Lower lobe of right lung (tissue), 2 donors: ENCODE data around the gene TGFBRAP1. TPM values are rescaled to one million over a fixed set of nuclear protein-coding genes. Genes with fewer than 3 reads are reported as not detected.

Experiments
- ATAC-seq, 2 donors: fragments of 200-7000 bp; cut with Tn5 transposase; one replicate each; pipeline ENCODE4 v1.9.1; 2020 to 2022; ENCODE audit warnings: mild to moderate bottlenecking in 2 of 2, moderate library complexity in 2 of 2
- DNase-seq: peaks from one replicate; pipeline ENCODE4 v3.0.0-alpha.2; 2020
- H3K27ac ChIP-seq: fragments of 200-600 bp; one replicate; pipeline ENCODE4 v1.8.0; 2022
- H3K27me3 ChIP-seq: fragments of 200-600 bp; one replicate; pipeline ENCODE4 v1.8.0; 2022; ENCODE audit warnings: low read depth
- H3K36me3 ChIP-seq: fragments of 200-600 bp; one replicate; pipeline ENCODE4 v1.8.0; 2022; ENCODE audit warnings: mild to moderate bottlenecking
- H3K4me1 ChIP-seq: fragments of 200-600 bp; one replicate; pipeline ENCODE4 v1.8.0; 2022
- H3K4me3 ChIP-seq: fragments of 200-600 bp; one replicate; pipeline ENCODE4 v1.8.0; 2022; ENCODE audit warnings: mild to moderate bottlenecking
- H3K9me3 ChIP-seq: fragments of 200-600 bp; one replicate; pipeline ENCODE4 v1.8.0; 2022
- CTCF ChIP-seq: fragments of 200-600 bp; IDR thresholded peaks from one replicate; pipeline ENCODE4 v1.8.0; 2022; ENCODE audit warnings: antibody characterized with exemption, mild to moderate bottlenecking
- intact Hi-C: fragments of 100-400 bp; cut with DNase I; formaldehyde crosslinking; loops from one replicate; pipeline ENCODE4 v1.11.0; 2022
- total RNA-seq: library from RNA; stranded (reverse); fragmentation: NEBNext Ultra II Directional; extraction: Animal tissue kit (Norgen Biotek cat#: 25700); gene quantifications from one replicate; pipeline ENCODE4 v1.2.1, GENCODE V29; 2021
- donor health status: DM: no; HTN: yes; CAD: no; lungs with severe emphysema.

The TGFBRAP1 gene
- total RNA-seq, 1 donor from 2014 or later, result 19.4 TPM

GRCh38 chr2:105362862-105363591 is 33.5 kb upstream of the TGFBRAP1 start:
- Histone ChIP-seq H3K36me3 (peaks cover 51% of the 10 kb centered on the region), H3K4me3 (no peak overlapping the region), H3K4me1 (no peaks in the 10 kb centered on the region), H3K9me3 (no peaks in the 10 kb centered on the region), H3K27ac (no peak overlapping the region), H3K27me3 (no peaks in the 10 kb centered on the region)
- DNase-seq (no peak), ATAC-seq (no peak)
- TF ChIP-seq CTCF, result no peak
- intact Hi-C loops, result no loop called here

- no peak for TF ChIP-seq CTCF
- DNase-seq (no peak), ATAC-seq (no peak)
- H3K9me3 ChIP-seq, result peaks cover 8% of the 10 kb centered on the region
- peaks cover 58% of the 10 kb centered on the region for H3K36me3 ChIP-seq
- no peaks in the 10 kb centered on the region for H3K4me1 ChIP-seq
- intact Hi-C loops, result no loop called here
- H3K27ac ChIP-seq, result no peak overlapping the region
- no peaks in the 10 kb centered on the region for H3K27me3 ChIP-seq
- no peak overlapping the region for H3K4me3 ChIP-seq
Observed at GRCh38 chr2:105361102-105361889, 31.8 kb upstream of the TGFBRAP1 start.

GRCh38 chr2:105358593-105358992 is 29.1 kb upstream of the TGFBRAP1 start:
- ATAC-seq (no peak), DNase-seq (no peak)
- peaks cover 8% of the 10 kb centered on the region for H3K9me3 ChIP-seq
- no peaks in the 10 kb centered on the region for H3K4me1 ChIP-seq
- H3K36me3 ChIP-seq, result peaks cover 66% of the 10 kb centered on the region
- no peak for TF ChIP-seq CTCF
- intact Hi-C loops, result no loop called here
- no peak overlapping the region for H3K4me3 ChIP-seq
- no peak overlapping the region for H3K27ac ChIP-seq
- H3K27me3 ChIP-seq, result no peaks in the 10 kb centered on the region

GRCh38 chr2:105357122-105357521 is 27.6 kb upstream of the TGFBRAP1 start:
- TF ChIP-seq CTCF, result no peak
- Histone ChIP-seq H3K27me3 (no peaks in the 10 kb centered on the region), H3K4me1 (no peaks in the 10 kb centered on the region), H3K4me3 (no peak overlapping the region), H3K9me3 (peaks cover 8% of the 10 kb centered on the region), H3K36me3 (peaks cover 59% of the 10 kb centered on the region), H3K27ac (no peak overlapping the region)
- intact Hi-C loops, result no loop called here
- no peak for ATAC-seq
- no peak for DNase-seq

GRCh38 chr2:105344704-105345345 is 15.3 kb upstream of the TGFBRAP1 start:
- ATAC-seq, result no peak
- no peak for DNase-seq
- H3K4me3 ChIP-seq, result no peak overlapping the region
- intact Hi-C loops, result no loop called here
- H3K4me1 ChIP-seq, result no peaks in the 10 kb centered on the region
- TF ChIP-seq CTCF, result peak; percentile 20
- peaks cover 99% of the 10 kb centered on the region for H3K36me3 ChIP-seq
- no peaks in the 10 kb centered on the region for H3K27me3 ChIP-seq
- no peaks in the 10 kb centered on the region for H3K9me3 ChIP-seq
- no peak overlapping the region for H3K27ac ChIP-seq
